ENCODE data around the gene IQSEC1.
A peak's percentile ranks its signal among the peaks of the same experiment; 100 is the strongest.

The IQSEC1 gene

GRCh38 chr3:13085081-13085845 is 12.0 kb upstream of the IQSEC1 start:
- no peak for DNase-seq

DNA sequence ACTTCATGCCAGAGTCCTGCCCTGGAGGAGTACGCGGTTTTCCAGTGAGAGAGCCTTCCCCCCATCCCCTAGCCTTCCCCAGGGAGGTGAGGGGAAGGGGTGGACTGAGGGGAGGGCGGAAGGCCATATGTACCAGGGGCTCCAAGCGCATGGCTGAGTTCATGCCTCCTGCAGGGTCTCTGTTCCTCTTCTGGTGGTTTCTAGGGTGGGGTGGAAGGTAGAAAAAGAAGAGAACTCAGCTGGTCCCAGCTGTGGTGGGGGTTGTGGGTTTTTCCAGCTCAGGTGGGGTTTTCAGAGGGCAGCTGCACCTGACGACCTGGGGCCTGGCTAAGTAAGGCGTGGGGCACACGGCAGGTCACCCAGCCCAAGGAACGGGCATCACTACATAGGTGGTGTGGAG is 10.7 kb upstream of the IQSEC1 start:
- DNase-seq, result no peak

DNA sequence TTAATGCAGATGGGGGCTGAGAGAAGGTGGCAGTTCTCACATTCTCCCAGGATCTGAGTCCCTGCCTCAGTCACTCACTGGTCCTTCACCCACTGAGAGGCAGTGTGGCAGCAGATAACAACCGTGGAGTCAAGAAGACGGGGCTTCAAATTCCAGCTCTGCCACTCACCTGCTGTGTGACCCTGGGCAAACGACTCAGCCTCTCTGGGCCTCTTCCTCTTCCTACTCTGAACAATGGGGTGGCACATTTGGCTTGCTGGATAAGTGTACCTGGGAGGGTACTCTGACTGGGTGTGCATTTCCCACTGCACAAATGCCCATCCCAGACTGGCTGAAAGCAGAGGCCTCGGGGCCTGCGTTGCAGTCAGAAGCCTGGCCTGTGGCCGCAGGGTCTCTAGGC is 10.0 kb upstream of the IQSEC1 start:
- DNase-seq, result no peak

- no peak for DNase-seq
Observed at GRCh38 chr3:13082677-13083076, 9.4 kb upstream of the IQSEC1 start.

GRCh38 chr3:13081603-13082360 is 8.6 kb upstream of the IQSEC1 start:
- no peak for DNase-seq

GRCh38 chr3:13080591-13080990 is 7.4 kb upstream of the IQSEC1 start:
- DNase-seq, result no peak

DNA sequence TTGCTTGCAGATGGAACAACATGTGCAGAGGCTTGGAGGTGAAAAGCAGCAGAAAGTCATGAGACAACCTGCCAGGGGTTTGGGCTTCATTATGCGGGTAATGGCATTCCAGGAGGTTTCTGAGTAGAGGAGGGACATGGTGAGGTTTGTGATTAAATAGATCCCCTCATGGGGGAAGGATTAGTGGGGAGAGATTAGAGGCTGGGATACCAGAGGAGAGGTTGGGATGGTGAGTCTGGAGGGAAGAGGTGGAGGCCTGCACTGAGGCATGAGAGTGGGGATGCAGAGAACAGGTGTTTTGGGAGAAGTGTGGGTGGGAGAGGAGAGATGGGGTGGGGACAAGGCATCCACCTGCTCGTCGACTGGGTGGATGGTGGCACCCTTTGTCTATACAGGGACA is 6.8 kb upstream of the IQSEC1 start:
- DNase-seq, result no peak

GRCh38 chr3:13079510-13079909 is 6.3 kb upstream of the IQSEC1 start:
- DNase-seq, result no peak

- no peak for DNase-seq
Observed at GRCh38 chr3:13079051-13079450, 5.8 kb upstream of the IQSEC1 start.

GRCh38 chr3:13078163-13078905 is 5.1 kb upstream of the IQSEC1 start:
- no peak for DNase-seq

GRCh38 chr3:13077431-13078162 is 4.4 kb upstream of the IQSEC1 start:
- DNase-seq, result peak; percentile 29

DNA sequence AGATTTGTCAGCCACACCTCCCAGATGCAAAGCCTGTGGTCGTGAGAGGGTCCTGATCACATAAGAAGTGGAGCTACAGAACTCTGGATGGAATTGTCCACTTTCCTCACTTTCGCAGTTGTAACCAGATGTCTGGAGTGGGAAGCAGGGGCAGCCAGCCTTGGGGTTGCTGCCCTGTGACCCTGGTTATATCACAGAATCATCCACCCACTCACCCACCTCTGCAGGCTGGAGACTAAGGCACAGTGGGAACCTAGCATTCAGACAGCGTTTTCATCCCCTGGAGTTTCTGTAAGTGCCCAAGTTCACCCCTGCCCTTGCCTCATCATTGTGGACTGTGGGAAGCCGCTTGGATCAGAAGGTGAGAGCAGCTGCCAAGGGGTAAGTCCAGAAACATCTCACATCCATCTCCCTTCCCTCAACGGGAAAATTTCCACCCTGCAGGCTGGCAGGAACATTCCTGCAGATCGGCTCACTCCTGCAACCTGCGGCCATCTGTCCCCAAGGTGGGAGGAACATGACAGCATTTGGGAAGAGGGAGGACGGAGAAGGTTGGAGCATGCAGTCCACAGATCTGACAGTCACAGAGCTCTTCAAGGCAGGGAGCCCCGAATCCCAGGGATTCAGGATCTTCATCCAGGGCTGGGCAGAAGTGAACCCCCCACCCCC is 2.9 kb upstream of the IQSEC1 start:
- DNase-seq, result no peak

DNA sequence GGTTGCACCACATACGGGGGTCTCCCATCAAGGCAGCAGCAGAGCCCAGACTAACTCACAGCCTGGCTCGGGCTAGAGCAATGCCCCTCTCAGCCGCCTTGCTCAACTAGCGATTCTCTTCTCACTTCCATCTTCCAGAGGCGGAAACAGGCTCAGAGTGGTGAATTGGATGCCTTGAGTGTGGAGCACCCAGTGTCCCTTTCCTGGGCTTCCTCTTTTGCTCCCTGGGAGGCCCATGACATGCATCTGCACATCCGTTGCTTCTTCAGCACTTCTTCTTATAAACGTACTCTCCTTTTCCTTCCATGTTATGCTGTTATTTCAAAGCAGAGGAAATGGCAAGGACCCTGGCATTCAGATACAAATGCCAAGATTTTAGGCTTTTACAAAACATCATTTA is 2.1 kb upstream of the IQSEC1 start:
- no peak for DNase-seq

DNA sequence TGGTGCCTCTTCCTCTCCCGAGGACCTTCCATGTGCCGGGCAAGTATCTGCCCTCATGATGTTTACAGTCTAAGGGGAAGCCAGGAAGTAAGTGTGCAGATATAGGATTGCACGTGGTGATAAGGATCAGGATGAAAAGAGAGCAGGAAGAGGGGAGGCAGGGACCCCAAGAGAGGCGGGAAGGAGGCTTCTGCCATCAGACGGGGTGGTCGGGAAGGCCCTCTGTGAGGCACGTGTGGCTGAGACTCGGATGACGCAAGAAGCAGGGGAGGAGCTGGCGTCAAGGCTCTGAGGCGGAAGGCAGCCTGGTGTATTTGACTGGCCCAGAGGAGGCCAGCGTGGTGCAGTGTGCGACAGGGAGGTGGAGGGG is 762 bp upstream of the IQSEC1 start:
- no peak for DNase-seq

GRCh38 chr3:13072600-13073325 is 466 bp downstream of the IQSEC1 start:
- no peak for DNase-seq

DNA sequence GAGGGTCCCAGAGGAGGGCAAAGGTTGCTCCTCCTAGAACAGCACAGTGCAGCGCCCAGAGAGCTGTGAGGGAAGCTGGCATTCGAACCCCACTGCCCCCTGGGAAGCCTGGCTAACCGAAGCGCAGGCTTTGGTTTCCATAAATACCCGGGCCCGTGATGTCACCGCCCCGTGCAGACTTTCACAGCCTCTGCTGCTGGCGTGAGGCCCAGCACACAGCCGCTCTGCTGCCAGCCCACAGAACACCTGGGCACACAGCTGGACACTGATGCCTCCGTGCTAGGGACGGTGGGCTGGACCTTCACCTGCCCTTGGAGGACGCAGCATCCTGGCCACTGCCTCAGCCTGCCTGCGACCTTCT is 1.0 kb downstream of the IQSEC1 start:
- no peak for DNase-seq

GRCh38 chr3:13071695-13072094 is 1.5 kb downstream of the IQSEC1 start:
- no peak for DNase-seq

DNA sequence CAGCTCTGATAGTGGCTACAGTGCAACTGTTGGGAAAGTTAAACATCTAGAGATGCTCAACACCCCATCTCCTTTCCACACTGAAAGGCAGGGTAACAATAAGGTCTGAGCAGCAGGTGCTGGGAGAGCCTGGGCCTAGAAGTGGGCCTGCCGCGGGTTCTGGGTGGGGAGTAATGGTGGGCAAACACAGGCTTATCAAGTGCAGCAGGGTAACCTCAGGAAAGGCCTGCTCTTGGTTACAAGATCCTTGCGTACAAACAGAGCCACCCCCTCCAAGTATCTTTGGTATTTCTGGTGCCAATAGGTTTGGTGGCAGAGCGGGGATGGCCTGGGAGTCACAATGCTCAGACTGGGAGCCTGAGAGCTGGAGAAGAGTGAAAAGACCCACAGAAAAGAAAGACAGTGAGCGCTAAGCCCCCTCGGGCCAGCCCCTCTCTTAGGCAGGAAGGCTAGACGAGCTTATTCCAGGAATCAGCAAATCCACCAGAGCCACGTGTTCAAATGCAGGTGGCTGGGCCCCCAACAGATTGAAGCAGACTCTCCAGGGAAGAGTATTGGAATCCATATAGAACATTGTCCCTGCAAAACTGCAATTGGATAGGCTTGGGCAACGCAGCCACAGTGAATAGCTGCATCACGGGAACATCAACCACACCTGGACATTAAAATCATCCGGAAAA is 2.7 kb downstream of the IQSEC1 start:
- DNase-seq, result no peak

DNA sequence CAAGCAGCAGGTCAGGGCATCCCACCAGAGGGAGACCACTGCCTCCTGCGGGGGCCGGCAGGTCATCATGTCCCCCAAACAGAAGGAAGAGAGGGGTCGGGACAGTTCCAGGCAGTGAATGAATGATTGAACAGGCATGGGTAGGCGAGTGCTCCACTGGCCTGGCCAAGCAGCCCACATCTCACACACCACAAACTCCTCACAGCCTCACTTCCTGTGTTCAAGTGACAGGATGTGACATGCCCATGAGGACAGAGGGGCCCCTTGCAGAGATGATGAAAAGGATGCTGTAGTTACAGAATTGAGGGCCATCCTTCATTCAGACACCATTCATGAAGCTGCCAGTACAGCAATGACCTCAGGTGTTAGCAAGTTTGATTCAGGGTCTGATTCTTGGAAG is 3.7 kb downstream of the IQSEC1 start:
- DNase-seq, result no peak

DNA sequence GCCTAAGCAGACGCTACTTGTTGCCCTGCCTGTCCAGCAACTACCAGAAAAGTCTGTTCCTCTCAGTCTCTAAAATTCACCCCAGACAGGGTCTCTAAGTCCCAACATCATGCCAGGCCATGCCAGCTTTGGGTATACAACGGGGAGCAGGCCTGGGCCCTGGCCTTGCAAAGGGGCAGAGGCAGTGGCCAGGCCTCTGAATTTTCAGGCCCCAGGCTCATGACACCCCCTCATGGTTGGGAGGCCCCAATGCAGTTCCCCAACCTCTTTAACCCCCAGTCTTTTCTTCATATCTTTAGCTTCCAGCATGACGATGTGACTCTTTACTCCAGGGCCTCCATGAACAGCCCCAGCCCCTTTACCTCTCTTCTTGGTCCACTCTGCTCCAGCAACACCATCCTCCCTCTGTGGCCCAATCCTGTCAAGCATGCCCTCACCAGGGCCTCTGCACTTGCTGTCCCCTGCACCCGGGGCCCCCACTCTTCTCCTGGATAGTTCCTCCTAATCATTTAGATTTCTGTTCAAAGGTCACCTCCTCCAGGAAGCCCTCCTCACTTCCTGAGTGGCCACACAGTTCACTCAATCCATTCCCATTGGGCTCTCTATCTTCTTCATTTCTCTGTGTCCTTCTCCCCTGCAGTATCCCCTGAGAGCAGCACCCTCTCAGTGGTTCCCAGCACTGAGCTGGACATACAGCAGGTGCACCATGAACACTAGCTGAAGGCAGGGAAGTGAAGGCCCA is 4.8 kb downstream of the IQSEC1 start:
- DNase-seq, result no peak

- DNase-seq, result no peak
Observed at GRCh38 chr3:13067778-13068177, 5.5 kb downstream of the IQSEC1 start.
